HEK293T (cell line): ENCODE results near the gene KLK10.

Source experiments
- BHLHE40 ChIP-seq: fragments of 450-650 bp; IDR thresholded peaks from 2 replicates; pipeline ENCODE4 v1.6.1; 2016; ENCODE audit warnings: mild to moderate bottlenecking, moderate library complexity, borderline replicate concordance
- CTBP1 ChIP-seq: fragments of 450-650 bp; IDR thresholded peaks from 2 replicates; pipeline ENCODE4 v1.6.1; 2016; ENCODE audit warnings: borderline replicate concordance
- ELF4 ChIP-seq: fragments of 450-650 bp; IDR thresholded peaks from 2 replicates; pipeline ENCODE4 v1.6.1; 2017; ENCODE audit warnings: antibody characterized with exemption
- FOXK2 ChIP-seq: fragments of 450-650 bp; IDR thresholded peaks from 2 replicates; pipeline ENCODE4 v1.6.1; 2016; ENCODE audit warnings: mild to moderate bottlenecking
- LEF1 ChIP-seq: fragments of 450-650 bp; IDR thresholded peaks from 2 replicates; pipeline ENCODE4 v1.6.1; 2017; ENCODE audit warnings: mild to moderate bottlenecking, borderline replicate concordance
- PKNOX1 ChIP-seq: fragments of 450-650 bp; IDR thresholded peaks from 2 replicates; pipeline ENCODE4 v1.6.1; 2016
- SP1 ChIP-seq: fragments of 450-650 bp; IDR thresholded peaks from 2 replicates; pipeline ENCODE4 v1.6.1; 2017
- TARDBP ChIP-seq: fragments of 450-650 bp; IDR thresholded peaks from 2 replicates; pipeline ENCODE4 v1.6.1; 2016
- ZNF384 ChIP-seq: fragments of 450-650 bp; IDR thresholded peaks from 2 replicates; pipeline ENCODE4 v1.6.1; 2016

DNA sequence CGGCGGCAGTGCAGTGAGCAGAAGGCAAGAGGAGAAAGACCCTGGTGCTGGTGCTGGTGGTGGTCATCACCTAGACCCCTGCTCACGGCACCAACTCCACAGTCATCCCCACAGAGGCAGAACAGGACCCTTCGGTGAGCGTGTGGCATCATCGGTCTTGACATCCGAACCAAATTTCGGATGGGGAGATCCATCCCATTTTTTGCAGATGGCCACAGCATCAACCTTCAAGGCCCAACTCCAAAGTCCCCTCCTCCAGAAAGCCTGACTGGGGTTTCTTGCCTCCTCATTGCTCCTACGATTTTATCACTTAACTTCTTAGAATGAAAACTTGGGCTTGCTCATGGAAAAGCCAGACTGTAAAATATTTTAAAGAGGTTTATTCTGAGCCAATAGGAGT, 24.0 kb upstream of the KLK10 start:
- TF ChIP-seq LEF1 (no peak), BHLHE40 (no peak), PKNOX1 (no peak), ZNF384 (no peak), CTBP1 (no peak), TARDBP (no peak), ELF4 (no peak), FOXK2 (no peak), SP1 (no peak)
